Measurements from ENCODE around the gene ZMYND8.
"Not testable (repeated sequence)": the region's sequence is repeated elsewhere in the genome, so short reads cannot be mapped to it uniquely, and the experiment has no call there.

ZMYND8 gene

DNA sequence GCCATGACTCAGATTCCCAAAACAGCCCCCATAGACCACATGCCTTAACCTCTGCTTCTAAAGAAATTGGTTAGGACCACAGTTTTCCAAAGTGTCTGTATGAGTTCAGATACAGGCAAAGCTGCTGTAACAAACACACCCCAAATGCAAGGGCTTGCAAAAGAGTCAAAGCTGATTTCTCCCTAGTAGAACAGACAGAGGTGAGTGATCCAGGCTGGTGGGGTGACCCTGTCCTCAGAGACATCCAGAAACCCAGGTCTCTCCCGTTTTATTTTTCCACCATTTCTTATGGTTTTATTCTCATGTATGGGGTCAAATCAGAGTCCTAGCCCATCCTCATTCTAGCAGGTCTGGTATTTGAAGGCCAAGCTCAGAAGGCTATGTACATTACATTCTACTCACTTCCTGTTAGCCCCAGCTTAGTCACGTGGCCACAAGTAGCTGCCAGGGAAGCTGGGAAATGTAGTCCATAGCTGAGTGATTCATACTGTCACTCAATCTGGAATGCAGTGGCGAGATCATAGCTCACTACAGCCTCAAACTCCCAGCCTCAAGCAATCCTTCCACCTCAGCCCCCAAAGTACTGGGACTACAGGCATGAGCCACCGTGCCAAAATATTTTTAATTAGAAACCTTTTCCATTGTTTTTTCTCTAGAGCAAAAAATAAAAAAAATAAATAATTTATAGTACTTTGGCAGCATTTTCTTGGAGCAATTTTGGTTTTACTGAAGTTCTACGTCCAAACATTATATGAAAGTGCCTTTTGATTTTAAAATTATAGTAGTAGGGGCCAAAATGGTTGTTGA, 175.2 kb downstream of the ZMYND8 start:
- TF ChIP-seq, protein P1, sequence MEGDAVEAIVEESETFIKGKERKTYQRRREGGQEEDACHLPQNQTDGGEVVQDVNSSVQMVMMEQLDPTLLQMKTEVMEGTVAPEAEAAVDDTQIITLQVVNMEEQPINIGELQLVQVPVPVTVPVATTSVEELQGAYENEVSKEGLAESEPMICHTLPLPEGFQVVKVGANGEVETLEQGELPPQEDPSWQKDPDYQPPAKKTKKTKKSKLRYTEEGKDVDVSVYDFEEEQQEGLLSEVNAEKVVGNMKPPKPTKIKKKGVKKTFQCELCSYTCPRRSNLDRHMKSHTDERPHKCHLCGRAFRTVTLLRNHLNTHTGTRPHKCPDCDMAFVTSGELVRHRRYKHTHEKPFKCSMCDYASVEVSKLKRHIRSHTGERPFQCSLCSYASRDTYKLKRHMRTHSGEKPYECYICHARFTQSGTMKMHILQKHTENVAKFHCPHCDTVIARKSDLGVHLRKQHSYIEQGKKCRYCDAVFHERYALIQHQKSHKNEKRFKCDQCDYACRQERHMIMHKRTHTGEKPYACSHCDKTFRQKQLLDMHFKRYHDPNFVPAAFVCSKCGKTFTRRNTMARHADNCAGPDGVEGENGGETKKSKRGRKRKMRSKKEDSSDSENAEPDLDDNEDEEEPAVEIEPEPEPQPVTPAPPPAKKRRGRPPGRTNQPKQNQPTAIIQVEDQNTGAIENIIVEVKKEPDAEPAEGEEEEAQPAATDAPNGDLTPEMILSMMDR (IDR thresholded peaks at IDR 0.05; ENCODE audit: insufficient read depth, missing control alignments): no peak
- FAIRE-seq: no peak
- no peak for DNase-seq (ENCODE audit: insufficient read length, low spot score)

DNA sequence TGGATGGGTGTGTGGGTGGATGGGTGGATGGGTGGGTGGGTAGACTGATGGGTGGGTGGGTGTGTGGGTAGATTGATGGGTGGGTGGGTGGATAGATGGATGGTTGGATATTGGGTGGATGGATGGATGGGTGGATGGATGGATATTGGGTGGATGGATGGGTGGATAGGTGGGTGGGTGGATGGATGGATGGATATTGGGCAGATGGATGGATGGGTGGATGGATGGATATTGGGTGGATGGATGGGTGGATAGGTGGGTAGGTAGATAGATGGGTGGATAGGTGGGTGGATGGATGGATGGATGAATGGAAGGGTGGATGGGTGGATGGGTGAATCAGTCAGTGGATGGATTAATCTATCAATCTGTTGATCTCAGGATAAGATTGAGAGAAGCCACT, 177.2 kb downstream of the ZMYND8 start:
- FAIRE-seq: no peak
- TF ChIP-seq, protein P1 (IDR thresholded peaks at IDR 0.05; ENCODE audit: insufficient read depth, missing control alignments): no peak
- no peak for DNase-seq (ENCODE audit: insufficient read length, low spot score)

DNA sequence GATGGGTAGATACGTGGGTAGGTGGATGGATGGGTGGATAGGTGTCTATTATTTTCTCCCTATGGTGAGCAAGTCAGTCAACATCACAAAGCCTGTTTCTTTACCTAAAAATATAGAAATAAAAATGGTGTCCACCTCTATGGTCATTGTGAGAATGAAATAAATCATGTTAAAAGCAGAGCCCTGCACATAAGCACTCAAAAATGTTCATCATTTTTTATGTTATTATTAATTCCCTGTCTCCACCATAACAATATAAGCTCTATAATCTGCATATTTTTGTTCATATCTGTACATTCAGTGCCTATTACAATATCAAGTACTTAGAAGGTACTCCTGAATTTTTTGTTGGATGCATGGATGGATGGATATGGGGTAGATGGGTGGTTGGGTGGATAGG, 177.6 kb downstream of the ZMYND8 start:
- FAIRE-seq (no peak), DNase-seq (ENCODE audit: insufficient read length, low spot score) (no peak)
- TF ChIP-seq, protein P1 (IDR thresholded peaks at IDR 0.05; ENCODE audit: insufficient read depth, missing control alignments): no peak

DNA sequence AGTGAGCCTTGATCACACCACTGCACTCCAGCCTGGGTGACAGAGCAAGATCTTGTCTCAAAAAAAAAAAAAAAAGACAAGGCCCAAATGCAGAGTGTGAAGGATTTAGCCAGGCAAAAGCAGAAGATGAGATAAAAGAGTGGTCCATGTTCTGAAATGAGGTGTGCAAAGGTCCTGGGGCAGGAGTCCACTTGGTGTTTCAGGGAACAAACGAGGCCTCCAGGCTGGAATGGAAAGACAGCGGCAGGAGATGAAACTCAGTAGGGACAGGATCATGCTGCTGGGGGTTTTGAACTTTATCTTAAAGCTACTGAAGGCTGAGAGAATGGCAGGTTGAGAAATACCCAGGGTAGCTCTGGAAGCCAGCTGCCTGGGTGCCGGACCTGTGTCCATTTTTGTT, 178.2 kb downstream of the ZMYND8 start:
- TF ChIP-seq, protein P1 (IDR thresholded peaks at IDR 0.05; ENCODE audit: insufficient read depth, missing control alignments): no peak
- FAIRE-seq (no peak), DNase-seq (ENCODE audit: insufficient read length, low spot score) (no peak)

DNA sequence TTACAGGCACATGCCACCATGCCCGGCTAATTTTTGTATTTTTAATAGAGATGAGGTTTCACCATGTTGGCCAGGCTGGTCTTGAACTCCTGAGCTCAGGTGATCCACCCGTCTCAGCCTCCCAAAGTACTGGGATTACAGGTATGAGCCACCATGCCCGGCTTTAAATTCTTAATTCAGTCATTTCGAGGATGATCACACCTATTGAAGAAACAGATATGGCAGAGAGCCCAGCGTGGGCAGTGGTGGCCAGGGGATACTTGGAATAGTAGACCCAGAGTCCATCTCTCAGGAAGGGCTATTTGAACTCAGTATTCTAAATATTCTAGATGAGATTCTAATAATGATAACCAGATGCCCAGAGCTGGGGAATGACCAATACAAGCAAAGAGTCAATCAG, 180.3 kb downstream of the ZMYND8 start:
- not testable (repeated sequence) for FAIRE-seq

DNA sequence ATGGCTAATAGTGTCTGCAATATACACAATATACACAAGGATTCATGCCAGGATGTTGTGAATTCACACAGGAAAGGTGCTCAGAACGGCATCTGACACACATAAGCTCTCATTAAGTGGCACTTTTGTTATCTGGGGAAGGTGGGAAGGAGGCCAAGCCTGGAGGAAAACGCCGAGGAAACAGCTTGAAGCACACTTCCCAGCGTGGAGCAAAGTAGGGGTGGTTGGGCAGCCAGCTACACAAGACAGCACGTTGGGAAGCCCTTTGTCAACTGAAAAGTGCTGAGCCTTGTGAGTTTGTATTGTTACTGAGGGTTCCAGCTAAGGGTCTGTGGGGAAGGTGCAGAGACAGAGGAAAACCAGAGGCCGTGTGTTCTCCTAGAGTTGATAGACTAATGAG, 181.0 kb downstream of the ZMYND8 start:
- FAIRE-seq (no peak), DNase-seq (ENCODE audit: insufficient read length, low spot score) (no peak)
- TF ChIP-seq, protein P1 (IDR thresholded peaks at IDR 0.05; ENCODE audit: insufficient read depth, missing control alignments): no peak

More for the DNA sequence above, 180.3 kb downstream of the ZMYND8 start:
- not testable (repeated sequence) for DNase-seq (ENCODE audit: insufficient read length, low spot score)

DNA sequence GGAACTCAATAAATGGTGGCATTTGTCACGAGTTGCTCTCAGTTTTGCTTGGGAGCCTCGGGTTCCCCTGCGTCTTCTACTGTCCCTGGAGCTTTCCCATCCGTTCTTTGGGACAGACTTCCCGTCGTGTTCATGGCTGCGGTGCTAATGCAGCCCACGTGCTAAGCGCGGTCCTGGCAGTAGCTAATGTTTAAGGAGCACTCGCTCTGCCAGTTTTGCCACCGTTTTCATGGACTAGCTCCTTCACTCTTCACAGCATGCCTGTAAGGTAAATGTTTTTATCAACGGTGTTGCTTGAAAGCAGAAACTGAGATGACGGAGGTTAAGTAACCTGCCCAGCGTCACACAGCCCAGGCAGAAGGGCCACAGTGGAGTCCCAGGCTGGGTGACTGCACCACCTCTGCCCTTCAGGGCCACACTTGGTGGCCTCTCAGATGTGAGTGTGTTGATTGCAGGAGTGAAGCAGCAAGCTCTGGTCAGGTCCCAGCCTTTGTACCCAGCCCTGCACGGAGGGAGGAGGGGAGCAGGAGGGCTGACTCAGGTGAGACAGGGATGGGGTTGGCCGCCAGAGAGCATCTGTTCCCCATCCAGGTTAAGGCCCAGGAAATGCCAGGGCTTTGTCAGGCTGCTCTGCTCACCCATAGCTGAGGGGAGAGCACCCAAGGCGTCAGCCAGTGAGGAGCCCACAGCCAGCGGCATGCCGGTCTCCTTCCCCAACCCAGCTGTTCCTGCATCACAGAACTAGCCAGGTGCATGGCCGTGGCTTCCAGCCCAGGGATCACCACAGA, 181.8 kb downstream of the ZMYND8 start:
- DNase-seq (ENCODE audit: insufficient read length, low spot score) (no peak), FAIRE-seq (no peak)
- TF ChIP-seq, protein P1 (IDR thresholded peaks at IDR 0.05; ENCODE audit: insufficient read depth, missing control alignments): no peak
